HG03469 (cell line): ENCODE measurements around the gene SLC46A3.
"Not testable (repeated sequence)": the region's sequence is repeated elsewhere in the genome, so short reads cannot be mapped to it uniquely, and the experiment has no call there.

Experiments
- ATAC-seq: cut with Tn5 transposase; IDR thresholded peaks from one replicate; pipeline ENCODE4 v1.9.1; 2021; ENCODE audit warnings: mild to moderate bottlenecking, moderate library complexity, moderate number of reproducible peaks; ENCODE audit not compliant: unreplicated experiment

The SLC46A3 gene

DNA sequence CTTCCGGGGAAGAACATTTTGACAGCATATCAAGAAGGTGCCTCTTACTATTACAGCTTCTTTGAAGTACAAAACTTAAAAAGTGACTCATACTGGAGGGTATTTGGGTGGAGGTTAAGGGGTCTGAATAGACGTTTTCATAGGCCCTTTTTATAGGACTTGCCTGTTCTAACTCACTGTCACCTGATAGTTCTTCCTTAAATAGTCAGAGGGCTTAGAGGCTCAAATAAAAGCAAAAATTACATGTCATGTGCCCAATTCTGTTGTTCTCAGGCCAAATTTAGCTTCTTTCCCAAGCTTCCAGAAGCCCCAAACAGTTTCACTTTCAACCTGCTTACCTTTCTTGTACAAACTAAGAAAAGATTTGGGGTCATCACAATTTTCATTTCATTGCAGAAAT, 16.1 kb upstream of the SLC46A3 start:
- ATAC-seq, result no peak

DNA sequence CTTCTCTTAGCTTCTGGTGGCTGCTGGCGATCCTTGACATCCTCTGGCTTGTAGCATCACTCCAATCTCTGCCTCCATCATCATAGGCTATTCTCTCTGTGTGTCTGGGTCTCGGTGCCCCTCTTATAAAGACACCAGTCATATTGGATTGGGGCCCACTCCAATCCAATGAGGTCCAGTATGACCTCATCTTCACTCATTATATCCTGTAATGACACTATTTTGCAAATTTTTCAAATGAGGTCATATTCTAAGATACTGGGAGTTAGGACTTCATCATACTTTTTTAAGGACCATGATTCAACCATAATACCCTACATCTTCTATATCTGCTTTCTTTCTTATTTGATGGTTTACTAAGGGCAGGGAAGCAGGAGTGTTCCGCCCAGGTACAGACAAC, 12.0 kb upstream of the SLC46A3 start:
- ATAC-seq, result no peak

- no peak for ATAC-seq
These were observed 10.8 kb upstream of the SLC46A3 start for GRCh38 chr13:28729541-28729940.

DNA sequence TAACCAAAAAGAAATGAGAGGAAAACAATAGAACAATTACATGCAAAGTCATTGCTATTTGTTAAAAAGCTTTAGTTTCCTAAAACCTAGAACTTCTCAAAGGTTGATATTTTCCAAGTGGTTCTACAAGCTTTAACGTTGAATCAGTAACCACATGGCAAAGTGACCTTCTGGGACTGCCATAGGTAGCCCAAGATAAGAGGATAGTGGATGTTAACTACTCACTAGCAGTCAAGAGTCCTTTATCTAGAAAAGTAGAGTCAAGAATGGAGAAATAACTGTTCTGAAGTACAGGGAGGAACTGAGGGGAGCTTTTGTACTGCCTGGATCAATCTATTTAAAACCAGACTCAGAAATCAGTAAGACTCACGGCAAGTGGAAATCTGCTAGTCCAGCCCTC, 9.9 kb upstream of the SLC46A3 start:
- ATAC-seq, result no peak

DNA sequence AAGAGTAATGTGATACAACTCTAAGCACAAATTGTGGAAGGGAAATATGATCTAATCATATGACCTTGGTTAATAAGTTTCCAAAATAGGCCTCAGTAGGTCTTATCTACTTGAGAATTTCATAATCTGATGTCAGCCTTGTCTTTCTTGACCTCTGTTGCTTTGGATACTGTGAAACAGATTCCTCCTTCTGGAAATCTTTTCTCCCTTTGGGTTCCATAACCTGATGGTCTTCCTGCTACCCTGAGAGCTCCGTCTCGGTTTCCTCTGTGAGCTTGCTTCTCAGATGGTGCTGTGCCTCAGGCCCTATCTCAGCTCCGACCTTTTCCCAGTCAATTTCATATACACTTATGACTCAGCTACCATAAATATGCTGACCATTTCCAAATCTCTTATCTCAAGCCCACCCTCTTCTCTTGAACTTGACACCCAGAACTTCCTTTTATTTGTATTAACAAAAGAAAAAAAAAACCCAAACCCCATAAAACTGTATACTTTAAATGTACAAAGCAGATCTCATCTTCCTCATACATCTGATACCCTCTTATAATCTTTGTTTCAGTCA, 6.4 kb upstream of the SLC46A3 start:
- no peak for ATAC-seq

DNA sequence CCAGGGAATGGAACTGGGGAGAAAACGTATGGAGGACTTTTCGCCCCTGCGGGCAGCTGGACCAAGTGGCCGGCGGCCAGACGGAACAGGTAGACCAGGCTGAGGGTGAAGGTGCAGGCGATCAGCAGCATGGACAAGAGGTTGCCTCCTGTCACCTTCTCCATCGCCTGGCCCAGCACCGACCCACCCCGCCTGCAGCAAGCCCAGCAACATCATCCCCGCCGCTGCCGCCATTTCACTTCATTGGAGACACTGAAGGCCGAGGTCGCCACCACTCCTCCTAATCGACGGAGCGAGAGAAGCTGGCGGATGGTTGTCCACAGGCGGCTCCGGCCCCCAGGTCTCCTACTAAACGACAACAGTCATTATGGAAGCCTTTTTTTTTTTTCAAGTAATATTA, 5.0 kb upstream of the SLC46A3 start:
- no peak for ATAC-seq

GRCh38 chr13:28719227-28720055, 671 bp upstream of the SLC46A3 start:
- no peak for ATAC-seq

DNA sequence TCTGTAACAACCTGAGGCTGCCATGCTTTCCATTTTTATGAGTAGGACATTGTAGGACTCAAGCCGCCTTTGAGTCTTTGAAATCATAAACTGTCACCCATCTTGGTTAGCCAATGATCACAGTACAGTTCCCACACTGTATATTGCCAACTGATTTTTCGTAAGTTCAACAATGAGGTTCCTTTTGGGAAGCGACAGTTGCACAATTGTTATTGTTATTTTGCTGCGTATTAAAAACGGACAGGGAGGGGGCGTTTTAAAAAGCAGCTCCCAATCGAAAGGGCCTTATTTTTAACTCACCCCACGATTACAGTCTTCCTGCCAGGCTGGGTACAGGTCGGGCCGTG, 601 bp downstream of the SLC46A3 start:
- ATAC-seq, result no peak

DNA sequence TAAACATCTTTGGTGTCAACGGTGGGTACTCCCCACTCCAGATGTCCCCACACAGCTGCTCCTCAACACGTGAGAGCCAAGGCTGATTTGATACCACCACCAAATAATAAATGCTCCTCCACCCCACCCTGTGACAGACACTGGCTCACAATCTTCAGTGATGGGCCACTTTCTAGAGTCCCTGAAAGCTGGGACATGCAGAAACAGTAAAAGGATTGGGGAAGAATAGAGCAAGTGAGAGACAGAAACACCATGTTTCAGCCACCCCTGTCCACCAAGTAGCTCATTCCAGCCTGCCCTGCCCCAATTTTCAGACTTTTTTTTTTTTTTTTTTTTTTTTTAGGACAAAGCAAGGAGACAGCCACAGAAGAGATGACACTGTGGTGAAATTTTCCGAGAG, 1.6 kb downstream of the SLC46A3 start:
- ATAC-seq, result no peak

DNA sequence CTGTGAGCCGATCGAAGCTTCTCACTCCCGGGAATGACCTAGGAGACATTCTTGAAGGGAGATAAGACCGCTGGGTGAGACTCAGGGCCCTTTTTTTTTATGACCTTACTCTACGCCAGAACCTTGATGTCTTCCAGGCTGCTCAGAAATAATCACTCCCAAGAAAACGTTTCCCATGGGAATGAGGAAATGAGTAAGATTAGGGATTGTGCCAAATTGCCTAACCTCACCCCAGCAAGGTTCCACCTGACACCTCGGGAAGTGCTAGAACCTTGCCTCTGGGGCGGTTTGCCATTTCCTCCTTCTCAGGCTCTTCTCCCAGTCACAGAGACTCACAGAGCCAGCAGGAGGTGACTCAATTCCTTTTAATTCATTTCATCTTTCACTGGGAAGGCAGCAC, 2.3 kb downstream of the SLC46A3 start:
- no peak for ATAC-seq

- ATAC-seq, result no peak
These were observed 4.1 kb downstream of the SLC46A3 start for GRCh38 chr13:28714651-28715050.

- ATAC-seq, result no peak
These were observed 8.6 kb downstream of the SLC46A3 start for GRCh38 chr13:28710161-28710560.

GRCh38 chr13:28707629-28708427, 10.9 kb downstream of the SLC46A3 start:
- ATAC-seq, result peak; percentile 98

DNA sequence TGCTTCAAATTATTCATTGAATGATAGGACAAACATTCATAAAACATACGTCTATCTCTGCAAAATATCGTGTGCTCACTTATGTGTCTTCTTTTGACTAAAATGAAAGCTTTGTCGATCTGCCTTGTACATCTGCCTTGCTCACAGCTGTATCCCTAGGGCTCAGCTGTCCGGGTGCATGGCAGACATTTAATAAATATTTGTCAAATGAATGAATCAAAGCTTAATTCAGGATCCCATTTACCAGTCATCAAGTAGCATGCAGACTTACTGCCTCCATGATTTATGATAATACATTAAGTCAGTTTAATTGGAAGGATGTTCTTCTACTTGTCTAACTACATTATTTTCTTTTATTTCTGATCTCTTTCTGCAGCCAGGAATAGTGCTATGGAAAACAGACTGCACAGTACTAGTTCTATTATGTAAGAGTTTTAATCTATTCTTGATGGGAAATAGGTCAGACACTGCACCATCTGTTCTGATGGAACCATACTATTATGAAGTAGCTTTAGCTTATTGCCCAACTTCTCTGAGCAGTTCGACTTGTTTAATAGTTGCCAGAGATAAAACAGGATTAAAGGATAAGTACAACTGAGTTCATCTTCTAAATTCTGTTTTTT, 13.2 kb downstream of the SLC46A3 start:
- no peak for ATAC-seq

GRCh38 chr13:28704919-28705318, 13.9 kb downstream of the SLC46A3 start:
- ATAC-seq, result no peak

DNA sequence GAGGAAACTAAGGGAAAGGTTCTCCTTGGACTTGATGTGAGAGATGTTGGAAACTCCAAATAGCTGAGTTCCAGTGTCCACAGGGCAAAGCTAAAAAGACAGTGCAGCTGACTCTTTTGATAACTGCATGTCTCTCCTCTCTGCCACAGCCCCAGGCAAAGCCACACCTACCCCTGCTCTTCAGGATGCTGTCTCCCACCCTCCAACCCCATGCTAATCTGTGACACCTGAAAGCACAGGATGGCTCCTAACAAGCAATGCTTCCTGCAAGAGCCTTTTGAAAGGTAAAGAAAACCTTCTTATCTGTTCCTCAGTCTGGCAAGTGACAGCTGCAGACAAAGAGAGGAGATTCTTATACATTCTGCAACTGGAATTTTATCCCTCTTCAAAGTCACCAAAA, 14.5 kb downstream of the SLC46A3 start:
- no peak for ATAC-seq

DNA sequence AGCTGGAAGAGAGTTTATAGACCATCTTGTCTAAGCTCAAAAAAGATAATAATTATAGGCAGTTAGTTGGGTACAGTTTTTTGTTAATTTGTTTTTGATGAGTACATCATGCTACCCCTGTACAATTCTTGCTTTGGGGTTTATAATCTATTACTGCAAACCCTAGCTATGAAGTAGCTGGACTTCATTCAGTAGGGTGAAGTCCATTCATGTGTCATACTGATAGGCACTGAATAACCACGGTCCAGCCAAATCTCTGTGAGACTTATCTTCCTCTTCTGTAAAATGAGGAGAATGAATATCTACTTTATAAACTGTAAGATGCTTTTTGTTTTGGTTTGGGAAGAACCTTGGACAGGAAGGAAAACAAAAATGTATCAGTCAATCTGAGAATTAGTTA, 19.5 kb downstream of the SLC46A3 start:
- ATAC-seq, result no peak

GRCh38 chr13:28697441-28697840, 21.3 kb downstream of the SLC46A3 start:
- no peak for ATAC-seq

GRCh38 chr13:28693605-28694491, 24.9 kb downstream of the SLC46A3 start:
- not testable (repeated sequence) for ATAC-seq

DNA sequence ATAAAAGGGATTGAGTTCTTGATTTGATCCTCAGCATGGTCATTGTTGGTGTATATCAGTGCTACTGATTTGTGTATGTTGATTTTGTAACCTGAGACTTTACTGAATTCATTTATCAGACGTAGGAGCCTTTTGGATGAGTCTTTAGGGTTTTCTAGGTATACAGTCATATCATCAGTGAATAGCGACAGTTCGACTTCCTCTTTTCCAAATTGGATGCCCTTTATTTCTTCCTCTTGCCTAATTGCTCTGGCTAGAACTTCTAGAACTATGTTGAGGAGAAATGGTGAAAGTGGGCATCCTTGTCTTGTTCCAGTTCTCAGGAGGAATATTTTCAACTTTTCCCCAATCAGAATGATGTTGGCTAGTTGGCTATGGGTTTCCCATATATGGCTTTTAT, 32.9 kb downstream of the SLC46A3 start:
- no peak for ATAC-seq

GRCh38 chr13:28685114-28685513, 33.7 kb downstream of the SLC46A3 start:
- ATAC-seq, result no peak
